Mesendoderm (in vitro differentiated cells): ENCODE data around the gene MAP3K4.
"Not testable (repeated sequence)": the region's sequence is repeated elsewhere in the genome, so short reads cannot be mapped to it uniquely, and the experiment has no call there.

Experiments used
- DNase-seq: peaks from one replicate; pipeline ENCODE4 v3.0.0; 2013
- H2AK5ac ChIP-seq: 2 replicates; pipeline ENCODE4 v1.6.1; 2013; ENCODE audit warnings: low read length, inconsistent platforms
- H2BK120ac ChIP-seq: 2 replicates; pipeline ENCODE4 v1.6.1; 2013; ENCODE audit warnings: low read depth, mild to moderate bottlenecking, low read length, moderate library complexity, mixed read lengths
- H2BK15ac ChIP-seq: replicated peaks from 2 replicates; pipeline ENCODE4 v1.6.1; 2013; ENCODE audit warnings: low read depth, mild to moderate bottlenecking, moderate library complexity
- H2BK5ac ChIP-seq: 2 replicates; pipeline ENCODE4 v1.6.1; 2013; ENCODE audit warnings: low read length, inconsistent platforms
- H3K18ac ChIP-seq: 2 replicates; pipeline ENCODE4 v1.6.1; 2013; ENCODE audit warnings: mild to moderate bottlenecking, low read length, mixed read lengths
- H3K23ac ChIP-seq: one replicate; pipeline ENCODE4 v1.6.1; 2013; ENCODE audit warnings: low read length
- H3K27ac ChIP-seq: 2 replicates; pipeline ENCODE4 v1.5.1; 2013; ENCODE audit warnings: low read depth, mild to moderate bottlenecking, inconsistent platforms, low read length, moderate library complexity
- H3K27me3 ChIP-seq: 2 replicates; pipeline ENCODE4 v1.6.1; 2013; ENCODE audit warnings: low read length, control low read depth, mild to moderate bottlenecking, inconsistent platforms; ENCODE audit not compliant: insufficient read depth, poor library complexity
- H3K36me3 ChIP-seq: 2 replicates; pipeline ENCODE4 v1.6.1; 2013; ENCODE audit warnings: low read length, inconsistent platforms; ENCODE audit not compliant: control insufficient read depth, insufficient read depth
- H3K4ac ChIP-seq: one replicate; pipeline ENCODE4 v1.6.1; 2013; ENCODE audit warnings: low read depth, mild to moderate bottlenecking, low read length, moderate library complexity
- H3K4me1 ChIP-seq: 2 replicates; pipeline ENCODE4 v1.6.1; 2013; ENCODE audit warnings: low read depth, low read length, inconsistent platforms; ENCODE audit not compliant: control insufficient read depth
- H3K4me2 ChIP-seq: 2 replicates; pipeline ENCODE4 v1.6.1; 2013; ENCODE audit warnings: low read length
- H3K4me3 ChIP-seq: 2 replicates; pipeline ENCODE4 v1.5.1; 2013; ENCODE audit warnings: mild to moderate bottlenecking, low read length
- H3K56ac ChIP-seq: one replicate; pipeline ENCODE4 v1.6.1; 2013; ENCODE audit warnings: low read length
- H3K79me1 ChIP-seq: 2 replicates; pipeline ENCODE4 v1.6.1; 2013; ENCODE audit warnings: low read length, inconsistent platforms
- H3K79me2 ChIP-seq: 2 replicates; pipeline ENCODE4 v1.6.1; 2013; ENCODE audit warnings: mild to moderate bottlenecking, low read length; ENCODE audit not compliant: control insufficient read depth, insufficient read depth
- H3K9ac ChIP-seq: 2 replicates; pipeline ENCODE4 v1.6.1; 2013; ENCODE audit warnings: low read length, inconsistent platforms
- H4K5ac ChIP-seq: one replicate; pipeline ENCODE4 v1.6.1; 2013; ENCODE audit warnings: low read length
- H4K8ac ChIP-seq: one replicate; pipeline ENCODE4 v1.6.1; 2013; ENCODE audit warnings: low read depth, mild to moderate bottlenecking, control low read depth, low read length, moderate library complexity
- WGBS: extraction: QIAGEN DNeasy Blood & Tissue Kit; methylation state at CpG from one replicate; pipeline ENCODE4 v1.1.7; 2013; ENCODE audit warnings: low lambda C conversion rate, missing lambda C conversion rate; ENCODE audit not compliant: insufficient coverage; ENCODE audit errors: extremely low coverage; 5-methylcytosine and 5-hydroxymethylcytosine counted together

The MAP3K4 gene

GRCh38 chr6:160967351-160967750, 24.2 kb upstream of the MAP3K4 start:
- H3K18ac ChIP-seq = no peak overlapping the region
- no peak overlapping the region for H3K4me3 ChIP-seq

GRCh38 chr6:160967833-160968232, 23.7 kb upstream of the MAP3K4 start:
- H2BK5ac ChIP-seq = no peak overlapping the region
- H2BK120ac ChIP-seq = no peak overlapping the region
- no peak overlapping the region for H3K23ac ChIP-seq
- no peak overlapping the region for H3K4me2 ChIP-seq
- peaks cover 1% of the 10 kb centered on the region for H3K4me1 ChIP-seq
- H3K18ac ChIP-seq = no peak overlapping the region
- H3K9ac ChIP-seq = no peak overlapping the region
- no peaks in the 10 kb centered on the region for H3K79me1 ChIP-seq
- H3K27me3 ChIP-seq = no peaks in the 10 kb centered on the region
- H3K4me3 ChIP-seq = no peak overlapping the region
- no peak overlapping the region for H2AK5ac ChIP-seq
- H3K36me3 ChIP-seq = no peaks in the 10 kb centered on the region
- no peak for DNase-seq
- H2BK15ac ChIP-seq = no peak overlapping the region
- H3K27ac ChIP-seq = no peak overlapping the region
- no peak overlapping the region for H4K5ac ChIP-seq
- no CpG with 5 or more reads among the region's 1 CpG for WGBS
- H3K56ac ChIP-seq = no peak overlapping the region
- no peaks in the 10 kb centered on the region for H3K79me2 ChIP-seq
- no peak overlapping the region for H4K8ac ChIP-seq
- no peak overlapping the region for H3K4ac ChIP-seq

More at GRCh38 chr6:160967351-160967750, 24.2 kb upstream of the MAP3K4 start:
- Histone ChIP-seq H3K9ac (no peak overlapping the region), H4K8ac (no peak overlapping the region), H2AK5ac (no peak overlapping the region), H3K56ac (no peak overlapping the region), H3K27me3 (no peaks in the 10 kb centered on the region), H2BK120ac (no peak overlapping the region), H3K23ac (no peak overlapping the region), H2BK15ac (no peak overlapping the region), H3K27ac (no peak overlapping the region), H3K36me3 (no peaks in the 10 kb centered on the region), H3K79me2 (no peaks in the 10 kb centered on the region), H4K5ac (no peak overlapping the region), H3K4me1 (no peaks in the 10 kb centered on the region), H2BK5ac (no peak overlapping the region), H3K4me2 (no peak overlapping the region), H3K4ac (no peak overlapping the region), H3K79me1 (no peaks in the 10 kb centered on the region)
- no peak for DNase-seq
- WGBS = no CpG with 5 or more reads among the region's 4 CpGs

- Histone ChIP-seq H3K79me1 (no peaks in the 10 kb centered on the region), H2BK15ac (peak overlapping the region; percentile 6), H3K4me2 (no peak overlapping the region), H3K18ac (no peak overlapping the region), H3K27me3 (no peaks in the 10 kb centered on the region), H3K23ac (no peak overlapping the region), H2BK5ac (no peak overlapping the region), H2BK120ac (no peak overlapping the region), H2AK5ac (peak overlapping the region; percentile 57), H3K4me3 (no peak overlapping the region), H4K8ac (no peak overlapping the region), H3K4me1 (peaks cover 18% of the 10 kb centered on the region), H3K27ac (no peak overlapping the region), H3K79me2 (no peaks in the 10 kb centered on the region), H4K5ac (no peak overlapping the region), H3K4ac (no peak overlapping the region), H3K9ac (no peak overlapping the region), H3K36me3 (no peaks in the 10 kb centered on the region), H3K56ac (no peak overlapping the region)
- no CpG with 5 or more reads among the region's 1 CpG for WGBS
- DNase-seq = no peak
Measured at GRCh38 chr6:160971171-160971570, 20.4 kb upstream of the MAP3K4 start.

- Histone ChIP-seq H3K79me2 (no peaks in the 10 kb centered on the region), H3K9ac (no peak overlapping the region), H3K4me1 (peaks cover 18% of the 10 kb centered on the region), H2BK5ac (no peak overlapping the region), H3K27ac (no peak overlapping the region), H3K18ac (peak overlapping the region; percentile 44), H3K36me3 (no peaks in the 10 kb centered on the region), H3K56ac (peak overlapping the region; percentile 34), H3K23ac (no peak overlapping the region), H3K79me1 (no peaks in the 10 kb centered on the region), H2AK5ac (peak overlapping the region; percentile 32), H3K4me2 (no peak overlapping the region), H2BK120ac (no peak overlapping the region), H2BK15ac (no peak overlapping the region), H3K4ac (no peak overlapping the region), H3K27me3 (no peaks in the 10 kb centered on the region), H4K8ac (no peak overlapping the region), H3K4me3 (no peak overlapping the region), H4K5ac (no peak overlapping the region)
- DNase-seq = no peak
- WGBS = no CpG with 5 or more reads among the region's 3 CpGs
Measured at GRCh38 chr6:160972111-160972510, 19.5 kb upstream of the MAP3K4 start.

- Histone ChIP-seq H2BK5ac (peak overlapping the region; percentile 99), H2AK5ac (peak overlapping the region; percentile 97), H2BK120ac (peak overlapping the region; percentile 83), H3K18ac (peak overlapping the region; percentile 81), H4K5ac (peak overlapping the region; percentile 95), H3K9ac (peak overlapping the region; percentile 42), H3K4me1 (peaks cover 18% of the 10 kb centered on the region), H3K56ac (peak overlapping the region; percentile 83), H3K27ac (peak overlapping the region; percentile 71)
- H3K4ac ChIP-seq, H3K23ac ChIP-seq, H3K79me1 ChIP-seq, DNase-seq, H3K79me2 ChIP-seq, H3K36me3 ChIP-seq, H2BK15ac ChIP-seq, H3K27me3 ChIP-seq, H3K4me3 ChIP-seq, H3K4me2 ChIP-seq, H4K8ac ChIP-seq: not testable (repeated sequence)
- WGBS = no CpG with 5 or more reads among the region's 16 CpGs
Measured at GRCh38 chr6:160972594-160972993, 19.0 kb upstream of the MAP3K4 start.
